ENCODE data around the gene COPS8.

DNA sequence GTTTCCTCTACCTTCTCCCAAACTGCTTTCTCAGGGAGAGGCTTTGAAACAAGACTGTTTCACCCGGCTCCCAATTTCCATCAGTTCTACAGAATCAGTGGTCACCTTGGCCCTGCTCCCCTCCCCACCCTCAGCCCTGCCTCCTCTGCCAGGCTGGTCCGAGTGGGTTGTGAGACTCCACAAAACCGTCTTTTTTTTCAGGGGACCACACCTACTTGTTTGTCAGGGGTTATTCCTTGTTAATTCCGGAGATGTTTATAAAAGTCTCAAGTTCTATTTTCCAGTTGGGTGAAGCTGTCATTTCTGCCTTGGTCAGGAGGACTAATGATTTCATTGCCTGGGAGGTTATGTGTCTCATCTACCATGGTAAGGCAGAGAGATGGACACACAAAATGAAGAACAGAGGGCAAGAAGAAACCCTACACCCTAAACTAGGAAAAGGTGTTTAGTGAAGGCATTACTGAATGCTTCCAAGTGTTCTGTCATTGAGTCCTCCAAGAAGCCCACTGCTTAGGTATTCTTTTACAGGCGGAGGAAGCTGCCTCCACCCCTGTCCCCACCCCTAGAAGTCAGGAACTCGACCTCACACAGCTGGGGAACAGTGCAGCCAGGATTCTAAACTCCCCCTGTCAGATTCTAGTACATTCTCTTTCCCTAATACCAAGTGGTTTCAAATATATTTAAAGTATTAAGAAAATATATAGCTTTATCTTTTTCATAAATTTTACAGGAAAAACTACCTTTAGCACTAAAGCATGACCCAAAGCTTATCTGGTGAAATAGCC, 46.3 kb downstream of the COPS8 start:
- TF ChIP-seq EZH2phosphoT487 (IDR thresholded peaks at IDR 0.05; ENCODE audit: low read depth, severe bottlenecking, unreplicated experiment) (no peak), EZH2 (IDR thresholded peaks at IDR 0.05; ENCODE audit: borderline replicate concordance) (no peak)
- TF ChIP-seq, protein P1, sequence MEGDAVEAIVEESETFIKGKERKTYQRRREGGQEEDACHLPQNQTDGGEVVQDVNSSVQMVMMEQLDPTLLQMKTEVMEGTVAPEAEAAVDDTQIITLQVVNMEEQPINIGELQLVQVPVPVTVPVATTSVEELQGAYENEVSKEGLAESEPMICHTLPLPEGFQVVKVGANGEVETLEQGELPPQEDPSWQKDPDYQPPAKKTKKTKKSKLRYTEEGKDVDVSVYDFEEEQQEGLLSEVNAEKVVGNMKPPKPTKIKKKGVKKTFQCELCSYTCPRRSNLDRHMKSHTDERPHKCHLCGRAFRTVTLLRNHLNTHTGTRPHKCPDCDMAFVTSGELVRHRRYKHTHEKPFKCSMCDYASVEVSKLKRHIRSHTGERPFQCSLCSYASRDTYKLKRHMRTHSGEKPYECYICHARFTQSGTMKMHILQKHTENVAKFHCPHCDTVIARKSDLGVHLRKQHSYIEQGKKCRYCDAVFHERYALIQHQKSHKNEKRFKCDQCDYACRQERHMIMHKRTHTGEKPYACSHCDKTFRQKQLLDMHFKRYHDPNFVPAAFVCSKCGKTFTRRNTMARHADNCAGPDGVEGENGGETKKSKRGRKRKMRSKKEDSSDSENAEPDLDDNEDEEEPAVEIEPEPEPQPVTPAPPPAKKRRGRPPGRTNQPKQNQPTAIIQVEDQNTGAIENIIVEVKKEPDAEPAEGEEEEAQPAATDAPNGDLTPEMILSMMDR (IDR thresholded peaks at IDR 0.05; ENCODE audit: poor library complexity) = no peak

All from hepatocyte (in vitro differentiated cells).